ENCODE results near the gene JPH2.
"Not testable (repeated sequence)": the region's sequence is repeated elsewhere in the genome, so short reads cannot be mapped to it uniquely, and the experiment has no call there.

The JPH2 gene
- 0 to 5.1 (median 0) reads per million in 17 experiments for total RNA-seq

- DNase-seq = peak in 1 of 4 experiments; percentile 10
These were observed at the start of gene JPH2 for GRCh38 chr20:44187054-44187771. JPH2 (minus strand) TSS chr20:44187188; CDS start chr20:44186705, 483 bp downstream.

GRCh38 chr20:44235702-44236101 lies 48.7 kb upstream of the JPH2 start:
- DNase-seq = no peak

GRCh38 chr20:44234566-44235317 lies 47.8 kb upstream of the JPH2 start:
- DNase-seq = peak in 3 of 4 experiments; percentile 8 to 32 (median 24)

DNA sequence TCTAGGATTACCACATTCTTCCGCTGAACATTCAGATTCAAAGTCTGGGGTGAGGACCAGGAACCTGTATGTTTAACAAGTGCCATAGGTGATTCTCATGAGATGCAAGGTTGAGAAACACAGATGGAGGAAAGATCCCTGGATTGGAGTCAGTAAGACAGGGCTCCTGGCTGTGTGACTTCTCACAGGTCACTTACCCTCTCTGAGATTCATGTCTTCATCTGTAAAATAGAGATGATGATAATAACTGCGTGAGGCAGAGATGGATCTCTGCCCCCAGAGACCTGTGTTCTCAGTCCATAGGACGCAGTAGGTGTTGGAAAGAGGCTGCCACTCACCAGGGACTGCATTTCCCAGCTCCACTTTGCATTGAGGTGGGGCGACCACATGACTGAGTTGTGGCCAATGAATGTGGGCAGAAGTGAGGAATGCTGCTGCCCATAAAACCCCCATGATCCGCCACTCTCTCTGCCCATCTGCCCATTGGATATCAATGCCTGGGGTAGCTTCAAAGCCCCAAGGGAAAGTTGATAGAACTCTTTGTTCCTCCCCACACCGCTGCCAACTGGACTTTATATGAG lies 46.5 kb upstream of the JPH2 start:
- no peak for DNase-seq

- not testable (repeated sequence) for DNase-seq
These were observed 45.5 kb upstream of the JPH2 start for GRCh38 chr20:44232469-44232856.

DNA sequence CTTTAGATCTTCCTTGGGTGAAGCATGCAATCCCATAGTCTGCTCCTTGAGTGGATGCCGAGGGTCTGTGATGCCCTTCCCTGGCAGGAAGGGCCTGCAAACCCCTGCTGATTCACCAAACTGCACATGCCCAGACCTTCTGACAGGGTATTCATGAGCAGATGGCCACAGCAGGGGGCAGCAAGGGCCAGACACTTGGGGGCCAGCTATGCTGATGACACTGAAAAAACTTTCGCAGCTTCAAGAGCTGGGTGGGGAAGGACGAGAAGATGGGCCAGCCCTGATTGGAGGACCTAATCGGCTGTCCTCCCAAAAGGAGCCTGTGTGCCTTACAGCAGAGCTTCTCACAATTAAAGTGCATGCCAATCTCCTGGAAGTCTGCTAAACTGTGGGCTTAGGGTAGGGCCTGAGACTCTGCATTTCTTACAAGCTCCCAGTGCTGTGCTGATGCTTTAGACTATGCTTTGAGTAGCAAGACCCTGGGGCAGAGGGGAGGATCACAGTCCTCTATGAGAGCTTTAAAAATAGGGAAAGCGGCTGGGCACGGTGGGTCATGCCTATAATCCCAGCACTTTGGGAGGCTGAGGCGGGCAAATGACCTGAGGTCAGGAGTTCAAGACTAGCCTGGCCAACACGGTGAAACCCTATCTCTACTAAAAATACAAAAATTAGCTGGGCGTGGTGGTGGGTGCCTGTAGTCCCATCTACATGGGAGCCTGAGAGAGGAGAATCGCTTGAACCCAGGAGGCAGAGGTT lies 44.9 kb upstream of the JPH2 start:
- no peak for DNase-seq

DNA sequence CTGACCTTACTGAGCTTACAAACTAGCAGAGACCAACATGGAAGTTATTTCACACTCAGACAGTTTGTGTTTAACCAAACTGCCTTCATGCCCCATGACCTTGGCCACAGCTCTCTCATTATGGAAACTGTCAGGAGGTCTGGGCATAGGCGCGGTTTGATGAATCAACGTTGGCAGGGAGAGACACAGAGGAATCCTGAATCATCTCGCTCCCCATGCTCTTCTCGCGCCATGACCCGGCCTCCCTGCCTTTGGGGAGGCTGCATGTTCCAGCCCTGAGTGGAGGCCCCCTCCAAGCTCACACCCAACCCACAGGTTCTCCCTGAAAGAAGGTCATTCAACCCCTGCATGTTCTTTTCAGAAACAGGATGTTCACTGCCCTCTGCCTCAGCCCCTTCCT lies 44.2 kb upstream of the JPH2 start:
- DNase-seq = no peak

- DNase-seq = no peak
These were observed 41.7 kb upstream of the JPH2 start for GRCh38 chr20:44228465-44229258.

GRCh38 chr20:44224637-44225036 lies 37.6 kb upstream of the JPH2 start:
- DNase-seq = no peak

DNA sequence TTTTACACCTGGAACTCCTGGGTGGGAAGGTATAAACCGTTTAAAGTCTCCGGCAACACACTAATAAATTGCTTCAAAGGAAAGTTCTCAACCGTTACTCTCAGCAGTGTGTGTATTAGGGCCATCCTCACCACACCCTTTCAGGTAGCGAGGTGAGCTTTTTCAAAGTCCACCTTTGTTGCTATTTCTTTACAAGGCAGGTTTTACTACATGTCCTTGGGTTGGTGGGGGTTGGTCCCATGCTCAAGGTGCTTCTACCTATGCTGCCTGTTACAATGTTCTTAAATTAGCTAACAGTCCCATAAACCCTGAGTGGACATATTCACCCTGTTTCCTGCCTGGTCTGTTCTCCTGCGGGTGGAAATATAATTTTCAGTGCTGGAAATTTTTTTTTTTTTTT lies 36.7 kb upstream of the JPH2 start:
- no peak for DNase-seq

DNA sequence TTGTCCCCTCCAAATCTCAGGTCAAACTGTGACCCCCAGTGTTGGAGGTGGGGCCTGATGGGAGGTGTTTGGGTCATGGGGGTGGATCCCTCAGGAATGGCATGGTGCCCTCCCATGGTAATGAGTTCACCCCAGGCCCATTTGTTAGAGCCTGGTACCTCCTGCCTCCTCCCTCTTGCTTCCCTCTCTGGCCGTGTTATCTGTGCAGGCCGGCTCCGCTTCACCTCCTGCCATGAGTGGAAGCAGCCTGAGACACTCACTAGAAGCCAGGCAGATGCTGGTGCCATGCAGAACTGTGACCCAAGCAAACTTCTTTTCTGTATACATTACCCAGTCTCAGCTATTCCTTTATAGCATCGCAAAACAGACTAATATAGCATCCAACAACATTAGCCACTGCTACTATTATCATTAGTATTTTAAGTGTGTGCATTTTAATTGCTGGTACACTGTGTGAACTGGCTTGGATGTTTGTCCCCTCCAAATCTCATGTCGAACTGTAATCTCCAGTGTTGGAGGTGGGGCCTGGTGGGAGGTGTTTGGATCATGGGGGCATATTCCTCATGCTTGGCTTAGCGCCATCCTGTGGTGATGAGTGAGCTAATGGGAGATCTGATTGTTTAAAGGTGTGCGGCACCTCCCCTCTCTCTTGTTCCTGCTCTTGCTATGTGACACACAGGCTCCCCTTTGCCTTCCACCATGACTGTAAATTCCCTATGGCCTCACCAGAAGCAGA lies 35.8 kb upstream of the JPH2 start:
- no peak for DNase-seq

DNA sequence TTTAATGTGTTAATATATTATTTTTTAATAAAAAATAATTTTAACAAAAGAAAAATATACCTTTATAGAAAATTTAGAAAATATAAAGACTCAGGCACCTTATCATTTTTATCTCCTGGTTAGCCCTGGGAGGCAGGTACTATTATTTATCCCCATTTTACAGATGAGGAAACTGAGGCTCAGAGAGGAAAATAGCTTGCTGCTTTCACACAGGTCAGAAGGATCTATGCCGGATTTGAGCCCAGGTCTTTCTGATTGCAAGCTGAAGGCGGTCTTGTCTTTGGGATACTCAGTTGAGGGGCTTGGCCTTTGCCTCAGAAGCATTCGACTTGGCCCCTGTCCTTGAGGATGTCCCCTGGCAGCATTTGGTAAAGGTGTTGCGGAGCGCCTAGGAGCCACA lies 35.0 kb upstream of the JPH2 start:
- no peak for DNase-seq

- no peak for DNase-seq
These were observed 34.5 kb upstream of the JPH2 start for GRCh38 chr20:44221368-44221954.

GRCh38 chr20:44219791-44220190 lies 32.8 kb upstream of the JPH2 start:
- no peak for DNase-seq

DNA sequence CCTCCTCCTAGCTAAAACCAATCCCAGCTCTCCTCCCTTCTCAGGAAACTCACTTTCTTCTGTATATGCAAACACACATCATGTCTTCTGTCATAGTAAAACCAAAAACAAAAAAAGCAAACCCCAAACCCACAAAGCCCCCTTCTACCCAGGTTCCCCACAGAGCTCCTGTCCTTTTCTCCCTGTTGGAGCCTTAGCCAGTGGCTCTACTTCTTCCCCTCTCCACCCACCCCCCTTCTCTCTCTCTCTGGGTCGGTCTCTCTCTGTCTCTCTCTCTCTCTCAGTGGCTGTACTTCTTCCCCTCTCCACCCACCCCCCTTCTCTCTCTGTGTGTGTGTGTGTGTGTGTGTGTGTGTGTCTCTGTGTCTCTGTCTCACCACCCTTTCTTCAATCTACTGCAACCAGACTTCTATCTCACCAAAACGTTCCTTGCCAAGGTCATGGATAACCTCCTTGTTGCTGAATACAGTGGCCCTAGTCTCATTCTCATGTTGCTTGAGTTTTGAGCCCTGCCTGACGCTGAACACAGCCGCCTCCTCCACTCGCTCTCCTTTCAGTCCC lies 32.3 kb upstream of the JPH2 start:
- DNase-seq = no peak

- no peak for DNase-seq
These were observed 31.5 kb upstream of the JPH2 start for GRCh38 chr20:44218446-44218845.

GRCh38 chr20:44217342-44218092 lies 30.5 kb upstream of the JPH2 start:
- DNase-seq = peak; percentile 81 to 89 (median 85)

DNA sequence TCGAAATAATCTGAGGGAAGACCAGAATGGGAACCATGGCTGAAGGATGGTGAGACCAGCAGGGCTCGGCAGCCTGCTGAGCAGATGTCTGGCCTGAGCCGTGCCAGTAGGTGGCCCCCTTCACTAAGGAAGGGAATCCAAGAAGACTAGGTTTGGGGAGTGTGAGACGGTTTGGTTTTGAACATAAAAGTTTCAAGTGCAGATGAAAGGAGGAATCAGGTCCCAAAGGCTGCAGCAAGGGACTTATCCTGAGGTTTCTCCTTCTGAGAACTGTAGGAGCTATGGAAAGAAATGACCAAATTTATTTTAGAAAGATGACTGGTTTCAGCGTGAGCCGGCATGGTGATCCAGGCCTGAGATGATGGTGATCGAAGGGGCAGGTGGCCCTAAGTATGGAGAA lies 28.1 kb upstream of the JPH2 start:
- peak; percentile 68 to 81 (median 76) for DNase-seq

GRCh38 chr20:44212792-44213191 lies 25.8 kb upstream of the JPH2 start:
- DNase-seq = no peak

All from suppressor macrophage (primary cell).